T-cell (primary cell): ENCODE results near the gene SNAI1. TPM values are rescaled to one million over a fixed set of nuclear protein-coding genes. Genes with fewer than 3 reads are reported as not detected.

Experiments used
- ATAC-seq, 4 experiments: fragments of 200-7000 bp in 3 of 4; fragments of 150-1000 bp in 1 of 4; cut with Tn5 transposase; replicated peaks in 1 of 4; 1 replicate in 3 of 4; 2 replicates in 1 of 4; pipeline ENCODE4 v1.10.0; 2021; ENCODE audit warnings: moderate library complexity in 3 of 4, mild to moderate bottlenecking in 2 of 4, moderate number of reproducible peaks in 1 of 4
- CTCF ChIA-PET, 2 donors: fragments of 300-600 bp; sonication (Branson Sonifier 250); formaldehyde crosslinking; loops; one replicate each; lab custom pipeline; 2022; ENCODE audit warnings: antibody characterized with exemption in 2 of 2; lab: Charles Lee
- POLR2A ChIA-PET, 2 donors: fragments of 300-600 bp; sonication (Branson Sonifier 250); formaldehyde crosslinking; loops; one replicate each; lab custom pipeline; 2022; ENCODE audit warnings: antibody characterized with exemption in 2 of 2; lab: Charles Lee
- DNase-seq, 35 experiments: peaks; one replicate each; pipeline versions ENCODE4 v3.0.0 to v3.0.0-alpha.2; 2013 to 2023
- H3K27ac ChIP-seq: one replicate; pipeline ENCODE4 v1.5.1; 2013; ENCODE audit warnings: low read length
- H3K27me3 ChIP-seq, 2 experiments: replicated peaks in 1 of 2; 1 replicate in 1 of 2; 2 replicates in 1 of 2; pipeline versions ENCODE4 v1.6.1 to v1.7.0; 2013; ENCODE audit warnings: low read length in 1 of 2, mixed read lengths in 1 of 2; ENCODE audit not compliant: control insufficient read depth in 2 of 2, insufficient read depth in 2 of 2; ENCODE audit errors: extremely low read depth in 1 of 2
- H3K36me3 ChIP-seq, 2 donors: 1 replicate in 1 of 2; 2 replicates in 1 of 2; pipeline versions ENCODE4 v1.6.1 to v1.7.0; 2013; ENCODE audit warnings: low read length in 1 of 2; ENCODE audit not compliant: control insufficient read depth in 2 of 2, insufficient read depth in 1 of 2; ENCODE audit errors: extremely low read depth in 1 of 2
- H3K4me1 ChIP-seq, 2 experiments: 1 replicate in 1 of 2; 2 replicates in 1 of 2; pipeline versions ENCODE4 v1.6.1 to v1.7.0; 2013; ENCODE audit warnings: low read length in 2 of 2, mixed read lengths in 1 of 2; ENCODE audit not compliant: insufficient read depth in 2 of 2, control insufficient read depth in 1 of 2; ENCODE audit errors: extremely low read depth in 1 of 2
- H3K4me3 ChIP-seq, 2 donors: 1 replicate in 1 of 2; 2 replicates in 1 of 2; pipeline versions ENCODE4 v1.5.1 to v1.7.0; 2013; ENCODE audit warnings: mild to moderate bottlenecking in 2 of 2, low read length in 1 of 2, moderate library complexity in 1 of 2; ENCODE audit not compliant: control insufficient read depth in 1 of 2; ENCODE audit errors: extremely low read depth in 1 of 2
- H3K9me3 ChIP-seq: 2 replicates; pipeline ENCODE4 v1.7.0; 2013
- H3K27ac Mint-ChIP-seq, 2 donors: one replicate each; pipeline ENCODE4 v1.8.0; 2020 to 2021; ENCODE audit warnings: mild to moderate bottlenecking in 2 of 2, mixed read lengths in 2 of 2
- H3K27me3 Mint-ChIP-seq, 2 donors: one replicate each; pipeline ENCODE4 v1.8.0; 2021 to 2022; ENCODE audit warnings: mixed read lengths in 2 of 2
- H3K36me3 Mint-ChIP-seq: one replicate; pipeline ENCODE4 v1.8.0; 2021; ENCODE audit warnings: mixed read lengths
- H3K4me1 Mint-ChIP-seq, 3 donors: one replicate each; pipeline ENCODE4 v1.8.0; 2020 to 2022; ENCODE audit warnings: mixed read lengths in 3 of 3, mild to moderate bottlenecking in 1 of 3
- H3K4me3 Mint-ChIP-seq, 3 donors: one replicate each; pipeline ENCODE4 v1.8.0; 2020 to 2022; ENCODE audit warnings: mild to moderate bottlenecking in 3 of 3, mixed read lengths in 3 of 3, moderate library complexity in 3 of 3
- H3K9me3 Mint-ChIP-seq, 3 donors: one replicate each; pipeline ENCODE4 v1.8.0; 2020 to 2022; ENCODE audit warnings: mixed read lengths in 3 of 3
- WGBS: methylation state at CpG from one replicate; pipeline ENCODE4 v1.1.5; 2013; ENCODE audit warnings: missing lambda C conversion rate; ENCODE audit not compliant: insufficient coverage; 5-methylcytosine and 5-hydroxymethylcytosine counted together
- total RNA-seq, 35 experiments: library from RNA in 6 of 35; stranded (reverse) in 6 of 35; fragments of 120-200 nt in 1 of 35; gene quantifications; one replicate each; pipeline versions ENCODE4 v1.2.1 to v1.2.4 and lab custom pipeline; 2013 to 2026

The SNAI1 gene
- total RNA-seq, 5 donors from 2014 or later (not counting 1 experiment from before 2014, with no cell fraction given) = 0.95 to 3.1 (median 1.3) TPM

DNA sequence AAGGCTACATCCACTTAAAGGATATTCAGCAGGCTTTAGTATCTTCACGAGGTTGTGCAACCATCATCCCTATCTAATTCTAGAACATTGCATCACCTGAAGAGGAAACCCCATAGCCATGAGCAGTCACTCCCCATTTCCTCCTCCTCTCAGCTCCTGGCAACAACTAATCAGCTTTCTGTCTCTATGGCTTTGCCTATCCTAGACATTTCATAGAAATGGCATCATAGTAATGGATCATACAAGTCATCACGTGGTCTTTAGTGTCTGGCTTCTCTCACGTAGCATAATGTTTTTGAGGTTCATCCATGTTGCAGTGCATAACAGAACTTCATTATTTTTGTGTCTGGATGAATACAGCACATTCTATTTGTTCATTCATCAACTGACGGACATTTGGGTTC lies 20.5 kb downstream of the SNAI1 start:
- no peak overlapping the region for H3K4me3 ChIP-seq
- ChIA-PET POLR2A (no interaction called here), CTCF (no interaction called here)
- WGBS = 18% methylated on average over 1 of the region's 4 CpGs
- no peak overlapping the region for H3K4me3 Mint-ChIP-seq
- no peaks in the 10 kb centered on the region for H3K9me3 Mint-ChIP-seq
- H3K27ac ChIP-seq = no peak overlapping the region
- H3K4me1 ChIP-seq = peaks cover 0 to 4% of the 10 kb centered on the region in 2 experiments
- ATAC-seq (no peak), DNase-seq (no peak)
- no peaks in the 10 kb centered on the region for H3K36me3 ChIP-seq
- H3K27ac Mint-ChIP-seq = no peak overlapping the region
- peaks cover 1 to 9% (median 5%) of the 10 kb centered on the region in 3 donors for H3K4me1 Mint-ChIP-seq
- no peaks in the 10 kb centered on the region for H3K9me3 ChIP-seq
- H3K27me3 Mint-ChIP-seq = peaks cover 14 to 22% of the 10 kb centered on the region in 2 donors
- no peaks in the 10 kb centered on the region for H3K36me3 Mint-ChIP-seq
- H3K27me3 ChIP-seq = peaks cover 0 to 29% of the 10 kb centered on the region in 2 experiments

DNA sequence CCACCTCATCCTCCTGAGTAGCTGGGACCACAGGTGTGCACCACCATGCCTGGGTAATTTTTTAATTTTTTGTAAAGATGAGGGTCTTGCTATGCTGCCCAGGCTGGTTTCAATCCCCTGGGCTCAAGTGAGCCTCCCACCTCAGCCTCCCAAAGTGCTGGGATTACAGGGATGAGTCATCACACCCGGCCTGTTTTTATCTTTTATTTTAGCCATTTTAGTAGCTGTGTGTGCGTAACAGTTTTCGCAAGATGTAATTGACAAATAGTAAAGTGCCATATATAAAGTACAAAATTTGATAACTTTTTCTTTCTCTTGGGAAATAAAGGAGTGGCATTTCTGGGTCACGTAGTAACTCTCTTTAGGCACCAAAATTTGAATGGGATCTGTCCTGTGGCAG lies 21.4 kb downstream of the SNAI1 start:
- CTCF ChIA-PET = interaction anchor here in 1 of 2 donors (0.6 kb wide), 2 partner anchors 73 to 443 kb away, joined by 3 to 7 read pairs; no protein-coding TSS in a partner anchor
- H3K9me3 ChIP-seq = no peaks in the 10 kb centered on the region
- peaks cover 0 to 32% of the 10 kb centered on the region in 2 experiments for H3K27me3 ChIP-seq
- Mint-ChIP-seq H3K4me3 (no peak overlapping the region), H3K4me1 (peaks cover 1 to 9% (median 5%) of the 10 kb centered on the region in 3 donors), H3K27me3 (peaks cover 11 to 23% of the 10 kb centered on the region in 2 donors), H3K9me3 (no peaks in the 10 kb centered on the region), H3K36me3 (no peaks in the 10 kb centered on the region), H3K27ac (no peak overlapping the region)
- H3K4me1 ChIP-seq = peaks cover 0 to 4% of the 10 kb centered on the region in 2 experiments
- 100% methylated on average over 1 of the region's 4 CpGs for WGBS
- ATAC-seq = no peak
- no peak overlapping the region for H3K4me3 ChIP-seq
- H3K27ac ChIP-seq = no peak overlapping the region
- POLR2A ChIA-PET = no interaction called here
- H3K36me3 ChIP-seq = no peaks in the 10 kb centered on the region
- no peak for DNase-seq

DNA sequence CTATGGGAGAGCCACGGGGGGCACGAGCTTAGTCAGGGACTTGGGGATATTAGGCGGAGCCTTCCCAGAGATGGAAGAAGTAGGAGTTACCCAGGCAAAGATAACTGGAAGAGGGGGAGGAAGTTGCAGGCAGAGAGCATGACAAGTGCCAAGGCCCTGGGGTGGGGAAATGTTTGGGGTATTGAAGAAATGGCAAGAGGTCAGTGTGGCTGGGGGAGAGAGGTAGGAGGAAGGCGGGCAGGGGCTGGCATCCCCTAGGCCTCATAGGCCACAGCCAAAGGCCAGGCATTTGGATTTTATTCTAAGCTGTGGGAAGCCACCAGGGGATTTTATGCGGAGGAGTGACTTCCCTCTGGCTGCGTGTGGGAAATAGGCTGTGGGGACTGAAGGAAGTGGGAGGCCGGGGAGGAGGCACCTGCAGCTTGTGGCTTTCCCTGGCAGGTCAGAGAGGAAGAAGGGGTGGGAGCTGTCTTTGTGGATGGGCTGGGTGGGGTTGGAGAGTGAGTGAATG lies 22.7 kb downstream of the SNAI1 start:
- Histone ChIP-seq H3K27ac (no peak overlapping the region), H3K4me1 (peaks cover 0 to 4% of the 10 kb centered on the region in 2 experiments), H3K36me3 (no peaks in the 10 kb centered on the region), H3K9me3 (no peaks in the 10 kb centered on the region), H3K4me3 (no peak overlapping the region), H3K27me3 (peaks cover 0 to 38% of the 10 kb centered on the region in 2 experiments)
- 86% methylated on average over 4 of the region's 7 CpGs for WGBS
- POLR2A ChIA-PET = no interaction called here
- H3K4me3 Mint-ChIP-seq = no peak overlapping the region
- no peak overlapping the region for H3K27ac Mint-ChIP-seq
- H3K9me3 Mint-ChIP-seq = no peaks in the 10 kb centered on the region
- ATAC-seq = no peak
- H3K4me1 Mint-ChIP-seq = peaks cover 1 to 9% (median 5%) of the 10 kb centered on the region in 3 donors
- H3K27me3 Mint-ChIP-seq = peaks cover 11 to 28% of the 10 kb centered on the region in 2 donors
- no peaks in the 10 kb centered on the region for H3K36me3 Mint-ChIP-seq
- CTCF ChIA-PET = no interaction called here
- no peak for DNase-seq

DNA sequence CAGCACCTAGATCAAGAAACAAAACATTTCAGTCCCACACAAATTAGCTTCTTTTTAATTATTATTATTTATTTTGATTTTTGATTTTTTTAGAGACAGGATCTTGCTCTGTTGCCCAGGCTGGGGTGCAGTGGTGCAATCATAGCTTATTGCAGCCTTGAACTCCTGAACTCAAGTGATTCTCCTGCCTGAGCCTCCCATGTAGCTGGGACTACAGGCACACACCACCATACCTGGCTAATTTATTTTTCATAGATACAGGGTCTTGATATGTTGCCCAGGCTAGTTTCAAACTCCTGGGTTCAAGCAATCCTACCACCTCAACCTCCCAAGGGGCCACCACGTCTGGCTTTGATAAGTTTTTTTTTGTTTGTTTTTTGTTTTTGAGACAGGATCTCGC lies 24.6 kb downstream of the SNAI1 start:
- H3K4me3 ChIP-seq = no peak overlapping the region
- Mint-ChIP-seq H3K4me1 (peaks cover 3 to 15% (median 9%) of the 10 kb centered on the region in 3 donors), H3K27me3 (peaks cover 11 to 30% of the 10 kb centered on the region in 2 donors), H3K4me3 (no peak overlapping the region), H3K27ac (no peak overlapping the region), H3K36me3 (no peaks in the 10 kb centered on the region), H3K9me3 (no peaks in the 10 kb centered on the region)
- H3K36me3 ChIP-seq = no peaks in the 10 kb centered on the region
- peaks cover 0 to 8% of the 10 kb centered on the region in 2 experiments for H3K4me1 ChIP-seq
- no CpG with 5 or more reads among the region's 2 CpGs for WGBS
- DNase-seq (no peak), ATAC-seq (no peak)
- H3K27ac ChIP-seq = no peak overlapping the region
- ChIA-PET CTCF (no interaction called here), POLR2A (interaction anchor here in 1 of 2 donors (0.6 kb wide), 1 partner anchor 59 kb away, joined by 5 read pairs; no protein-coding TSS in a partner anchor)
- peaks cover 0 to 38% of the 10 kb centered on the region in 2 experiments for H3K27me3 ChIP-seq
- no peaks in the 10 kb centered on the region for H3K9me3 ChIP-seq

DNA sequence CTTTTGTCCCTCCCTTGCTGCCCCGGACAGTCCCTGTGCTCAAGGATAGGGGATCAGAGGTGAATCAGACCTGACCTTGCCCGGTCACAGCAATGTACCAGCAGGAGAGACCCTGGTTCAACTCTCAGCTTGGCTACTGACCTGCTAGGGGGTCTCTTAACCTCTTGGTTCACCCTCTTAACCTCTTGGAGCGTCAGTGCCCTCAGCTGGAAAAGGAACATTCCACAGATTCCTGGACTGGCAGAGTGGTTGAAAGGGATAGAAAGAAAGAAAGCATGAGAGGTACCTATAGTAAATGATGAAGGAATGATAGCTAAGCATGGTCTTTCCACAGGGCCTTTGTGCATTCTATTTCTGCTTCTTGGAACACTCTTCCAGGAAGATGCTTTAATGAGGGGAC lies 25.2 kb downstream of the SNAI1 start:
- DNase-seq = no peak
- H3K36me3 ChIP-seq = no peaks in the 10 kb centered on the region
- ChIA-PET CTCF (no interaction called here), POLR2A (no interaction called here)
- no peak overlapping the region for H3K4me3 ChIP-seq
- no peak for ATAC-seq
- peaks cover 0 to 42% of the 10 kb centered on the region in 2 experiments for H3K27me3 ChIP-seq
- H3K9me3 ChIP-seq = no peaks in the 10 kb centered on the region
- H3K27me3 Mint-ChIP-seq = peaks cover 11 to 30% of the 10 kb centered on the region in 2 donors
- no peaks in the 10 kb centered on the region for H3K36me3 Mint-ChIP-seq
- H3K4me1 Mint-ChIP-seq = peaks cover 7 to 21% (median 11%) of the 10 kb centered on the region in 3 donors
- no peak overlapping the region for H3K27ac ChIP-seq
- peaks cover 0 to 15% of the 10 kb centered on the region in 2 experiments for H3K4me1 ChIP-seq
- no peaks in the 10 kb centered on the region for H3K9me3 Mint-ChIP-seq
- no peak overlapping the region for H3K27ac Mint-ChIP-seq
- no peak overlapping the region for H3K4me3 Mint-ChIP-seq
- WGBS = 60% methylated on average over 1 of the region's 3 CpGs

DNA sequence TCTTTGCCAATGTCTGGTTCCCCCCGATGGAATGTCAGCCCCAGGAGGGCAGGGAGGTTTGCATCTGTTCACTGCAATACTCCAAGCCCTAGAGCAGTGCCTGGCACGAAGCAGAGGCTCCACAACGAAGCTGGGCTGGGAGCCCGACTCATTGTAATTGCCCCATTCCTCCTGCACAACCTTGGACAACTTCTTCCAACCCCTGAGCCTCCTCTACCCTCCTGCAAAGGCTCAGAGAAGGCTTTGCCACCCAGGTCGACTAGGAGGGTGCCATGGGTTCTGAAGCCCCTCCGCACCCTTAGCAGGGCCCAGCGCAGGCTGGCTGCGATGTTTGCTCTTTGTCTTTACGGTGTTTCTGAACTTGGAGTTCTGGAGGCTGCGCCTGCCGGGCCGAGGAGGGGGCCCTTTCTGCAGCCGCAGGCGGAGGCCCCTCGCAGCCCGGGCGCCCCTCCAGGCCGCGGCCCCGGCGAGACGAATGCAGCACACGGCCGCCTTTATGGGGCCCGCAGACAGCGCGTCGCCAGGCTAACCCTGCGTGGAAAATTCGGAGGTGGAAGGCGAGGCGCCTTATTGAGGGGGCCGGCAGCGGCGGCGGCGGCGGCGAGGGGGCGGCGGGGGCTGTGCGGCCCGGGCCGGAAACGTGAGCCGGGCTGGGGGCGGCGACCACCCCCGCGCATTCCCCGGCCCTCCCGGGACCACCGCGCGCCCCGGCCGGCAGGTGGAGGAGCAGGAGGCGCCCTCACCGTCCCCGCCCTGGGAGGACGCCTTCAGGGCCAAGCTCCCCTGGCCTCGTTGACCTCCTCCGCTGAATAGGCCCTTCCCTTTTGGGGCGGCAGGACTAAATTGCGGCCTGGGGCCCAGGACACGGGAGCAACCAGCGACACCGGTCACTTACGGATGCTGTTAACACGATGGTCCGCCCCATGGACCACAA lies 27.0 kb downstream of the SNAI1 start:
- POLR2A ChIA-PET = no interaction called here
- Histone ChIP-seq H3K27me3 (peaks cover 0 to 44% of the 10 kb centered on the region in 2 experiments), H3K36me3 (no peaks in the 10 kb centered on the region), H3K4me1 (peaks cover 0 to 15% of the 10 kb centered on the region in 2 experiments), H3K4me3 (no peak overlapping the region), H3K27ac (no peak overlapping the region), H3K9me3 (no peaks in the 10 kb centered on the region)
- 50% methylated on average over 68 of the region's 71 CpGs for WGBS
- peaks cover 11 to 30% of the 10 kb centered on the region in 2 donors for H3K27me3 Mint-ChIP-seq
- H3K4me1 Mint-ChIP-seq = peaks cover 7 to 22% (median 11%) of the 10 kb centered on the region in 3 donors
- no peaks in the 10 kb centered on the region for H3K36me3 Mint-ChIP-seq
- no peak overlapping the region for H3K4me3 Mint-ChIP-seq
- no peak for DNase-seq
- H3K27ac Mint-ChIP-seq = no peak overlapping the region
- H3K9me3 Mint-ChIP-seq = no peaks in the 10 kb centered on the region
- CTCF ChIA-PET = no interaction called here
- no peak for ATAC-seq
